Cardiac fibroblast (primary cell): ENCODE results near the gene TMEM119.
A peak's percentile ranks its signal among the peaks of the same experiment; 100 is the strongest.
"Not testable (repeated sequence)": the region's sequence is repeated elsewhere in the genome, so short reads cannot be mapped to it uniquely, and the experiment has no call there.

ENCODE experiments used
- DNase-seq, 2 donors: peaks; one replicate each; pipeline versions ENCODE4 v3.0.0 to v3.0.0-alpha.2; 2010; ENCODE audit warnings: low read depth in 2 of 2
- H3K4me3 ChIP-seq, 2 donors: replicated peaks in 1 of 2; 1 replicate in 1 of 2; 2 replicates in 1 of 2; pipeline ENCODE4 v1.5.1; 2011; ENCODE audit warnings: low read depth in 2 of 2, low read length in 2 of 2, mild to moderate bottlenecking in 2 of 2, moderate library complexity in 1 of 2
- TF ChIP-seq, protein P1 (sequence below): IDR thresholded peaks from one replicate; pipeline ENCODE4 v1.5.1; 2011; ENCODE audit warnings: low read depth, mild to moderate bottlenecking, low read length, inconsistent platforms

Gene TMEM119

DNA sequence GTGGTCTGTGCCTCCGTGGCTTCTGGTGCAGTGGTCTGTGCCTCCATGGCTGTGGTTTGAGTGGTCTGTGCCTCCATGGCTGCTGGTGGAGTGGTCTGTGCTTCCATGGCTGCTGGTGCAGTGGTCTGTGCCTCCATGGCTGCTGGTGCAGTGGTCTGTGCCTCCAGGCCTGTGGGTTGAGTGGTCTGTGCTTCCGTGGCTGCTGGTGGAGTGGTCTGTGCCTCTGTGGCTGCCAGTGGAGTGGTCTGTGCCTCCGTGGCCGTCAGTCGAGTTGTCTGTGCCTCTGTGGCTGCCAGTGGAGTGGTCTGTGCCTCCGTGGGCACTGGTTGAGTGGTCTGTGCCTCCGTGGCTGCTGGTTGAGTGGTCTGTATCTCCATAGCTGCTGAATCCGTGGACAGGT, 25.7 kb upstream of the TMEM119 start:
- DNase-seq, result no peak
- TF ChIP-seq, protein P1, sequence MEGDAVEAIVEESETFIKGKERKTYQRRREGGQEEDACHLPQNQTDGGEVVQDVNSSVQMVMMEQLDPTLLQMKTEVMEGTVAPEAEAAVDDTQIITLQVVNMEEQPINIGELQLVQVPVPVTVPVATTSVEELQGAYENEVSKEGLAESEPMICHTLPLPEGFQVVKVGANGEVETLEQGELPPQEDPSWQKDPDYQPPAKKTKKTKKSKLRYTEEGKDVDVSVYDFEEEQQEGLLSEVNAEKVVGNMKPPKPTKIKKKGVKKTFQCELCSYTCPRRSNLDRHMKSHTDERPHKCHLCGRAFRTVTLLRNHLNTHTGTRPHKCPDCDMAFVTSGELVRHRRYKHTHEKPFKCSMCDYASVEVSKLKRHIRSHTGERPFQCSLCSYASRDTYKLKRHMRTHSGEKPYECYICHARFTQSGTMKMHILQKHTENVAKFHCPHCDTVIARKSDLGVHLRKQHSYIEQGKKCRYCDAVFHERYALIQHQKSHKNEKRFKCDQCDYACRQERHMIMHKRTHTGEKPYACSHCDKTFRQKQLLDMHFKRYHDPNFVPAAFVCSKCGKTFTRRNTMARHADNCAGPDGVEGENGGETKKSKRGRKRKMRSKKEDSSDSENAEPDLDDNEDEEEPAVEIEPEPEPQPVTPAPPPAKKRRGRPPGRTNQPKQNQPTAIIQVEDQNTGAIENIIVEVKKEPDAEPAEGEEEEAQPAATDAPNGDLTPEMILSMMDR, result no peak
- no peak overlapping the region for H3K4me3 ChIP-seq

DNA sequence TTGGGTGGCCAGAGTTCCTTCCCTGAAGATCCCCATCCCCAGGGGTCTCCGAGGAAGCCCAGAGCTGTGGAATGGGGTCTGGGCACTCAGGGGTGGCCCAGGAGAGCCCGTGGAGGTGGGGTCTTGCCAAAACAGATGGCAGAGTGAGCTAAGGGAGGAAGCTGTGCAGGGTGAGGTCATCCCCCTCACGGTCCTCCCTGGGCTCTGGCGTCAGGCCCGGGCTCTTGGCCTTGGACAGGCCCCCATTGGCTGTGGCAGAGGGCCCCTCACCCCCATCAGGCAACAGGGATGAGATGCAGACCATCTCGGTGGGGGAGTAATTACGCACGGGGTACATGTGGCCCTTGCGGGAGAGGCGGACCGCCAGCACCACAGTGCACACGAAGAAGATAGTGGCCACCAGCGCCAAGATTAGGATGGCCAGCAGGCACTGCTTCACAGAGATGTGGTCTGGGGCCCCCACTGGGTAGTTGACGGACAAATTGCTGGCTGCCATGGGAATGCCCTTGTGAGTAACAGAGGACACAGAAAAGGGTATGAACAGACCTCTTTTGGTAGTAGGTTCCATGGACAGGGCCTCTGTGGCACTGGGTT, 25.1 kb upstream of the TMEM119 start:
- H3K4me3 ChIP-seq, result no peak overlapping the region
- TF ChIP-seq, protein P1, result no peak
- DNase-seq, result no peak

DNA sequence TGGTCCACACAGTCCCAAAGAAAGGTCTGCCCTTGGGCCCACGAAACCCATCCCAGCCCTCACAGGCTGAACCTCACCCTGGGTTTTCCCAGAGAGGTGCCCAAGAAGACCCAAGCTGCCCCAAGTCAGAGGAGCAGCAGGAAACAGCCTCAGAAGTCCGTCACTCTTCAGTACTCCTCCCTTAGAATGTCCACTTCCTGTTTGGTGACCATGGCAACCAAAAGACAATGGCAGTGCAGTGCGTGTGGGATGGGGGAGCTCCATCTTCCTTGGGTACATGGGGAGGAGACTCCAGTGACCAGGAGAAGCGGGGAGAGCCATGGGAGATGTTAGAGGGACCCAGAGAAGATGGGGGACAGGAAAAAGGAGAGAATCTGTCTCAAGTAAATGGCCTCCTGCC, 24.5 kb upstream of the TMEM119 start:
- TF ChIP-seq, protein P1, result no peak
- DNase-seq, result peak; percentile 85 to 88
- H3K4me3 ChIP-seq, result no peak overlapping the region

DNA sequence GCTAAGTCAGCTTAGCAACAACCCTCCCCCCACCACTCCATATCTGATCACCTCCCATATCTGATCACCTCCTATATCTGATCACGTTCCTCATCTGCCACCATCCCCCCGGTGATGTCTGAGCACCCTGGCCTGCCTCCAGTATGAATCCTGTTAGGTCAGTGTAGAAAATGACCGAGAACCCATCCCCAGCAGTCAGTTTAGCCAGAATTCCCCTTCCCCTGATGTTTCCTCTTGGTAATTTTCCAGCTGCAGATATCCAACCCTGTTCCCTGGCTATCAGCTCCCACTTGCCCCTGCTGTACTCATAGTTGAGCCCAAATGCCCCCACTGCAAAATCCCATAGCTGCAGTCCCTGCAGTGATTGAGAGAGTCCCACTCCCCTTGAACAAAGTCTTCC, 23.3 kb upstream of the TMEM119 start:
- TF ChIP-seq, protein P1, result no peak
- no peak overlapping the region for H3K4me3 ChIP-seq
- DNase-seq, result no peak

DNA sequence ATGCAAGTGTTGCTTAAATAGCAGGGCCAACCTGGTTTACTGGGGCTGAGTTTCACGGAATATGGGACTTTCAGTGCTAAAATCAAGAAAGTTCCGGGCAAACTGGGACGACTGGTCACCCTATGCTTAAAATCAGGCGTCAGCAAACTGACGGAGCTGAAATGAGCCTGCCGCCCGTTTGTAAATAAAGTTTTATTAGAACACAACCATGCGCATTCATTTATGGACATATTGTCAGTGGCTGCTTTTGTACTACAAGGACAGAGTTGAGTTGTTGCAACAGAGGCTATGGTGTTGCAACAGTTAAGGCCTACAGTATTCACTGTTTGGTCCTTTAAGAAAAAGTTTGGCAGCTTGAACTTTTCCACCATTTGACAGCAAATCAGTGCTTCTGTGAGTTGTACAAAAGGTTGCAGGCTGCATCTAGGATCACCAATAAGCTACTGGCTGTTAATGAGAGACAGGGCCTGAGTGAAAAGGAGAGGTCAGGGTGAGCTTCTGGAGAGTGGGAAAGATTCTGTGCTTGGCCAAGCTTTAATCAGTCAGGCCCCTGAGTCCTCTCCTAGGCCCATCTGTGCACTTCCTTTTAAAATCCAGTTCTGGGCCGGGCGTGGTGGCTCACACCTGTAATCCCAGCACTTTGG, 22.5 kb upstream of the TMEM119 start:
- no peak overlapping the region for H3K4me3 ChIP-seq
- DNase-seq, result peak; percentile 77 to 92
- TF ChIP-seq, protein P1, result no peak

DNA sequence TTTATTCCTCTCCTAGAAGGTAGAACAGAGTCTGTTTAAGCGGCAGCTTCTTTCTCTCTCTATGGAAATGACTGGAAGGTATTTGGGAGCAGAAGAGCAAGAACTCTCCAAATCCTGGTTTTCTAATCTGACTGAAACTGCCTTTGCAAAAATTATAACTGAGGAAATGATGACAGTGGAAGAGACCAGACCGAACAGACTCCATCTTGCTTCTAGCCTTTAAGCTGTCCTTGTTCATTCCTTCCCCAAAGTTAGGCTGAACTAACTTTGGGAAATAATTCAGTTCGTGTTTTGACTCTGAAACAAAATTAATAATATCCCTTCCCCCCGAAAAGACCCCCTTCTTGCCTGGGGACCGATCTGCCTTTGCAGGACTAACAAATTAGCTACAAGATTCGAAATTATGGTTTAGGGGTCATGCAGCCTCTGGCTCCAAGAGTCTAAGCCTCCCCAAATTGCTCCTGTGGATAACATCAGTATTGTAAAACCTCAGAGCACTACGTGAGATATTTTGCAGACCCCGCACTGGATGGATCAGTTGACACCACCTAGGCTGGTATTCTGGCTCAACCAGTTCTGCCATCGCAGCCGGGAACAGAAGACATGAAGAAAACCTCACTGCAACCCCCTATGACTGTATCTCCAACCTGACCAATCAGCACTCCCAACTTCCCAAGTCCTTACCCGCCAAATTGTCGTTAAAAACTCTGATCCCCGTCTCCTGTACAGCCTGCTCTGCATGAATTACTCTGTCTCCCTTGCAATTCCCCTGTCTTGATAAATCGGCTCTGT, 21.7 kb upstream of the TMEM119 start:
- TF ChIP-seq, protein P1, result no peak
- no peak for DNase-seq
- no peak overlapping the region for H3K4me3 ChIP-seq

DNA sequence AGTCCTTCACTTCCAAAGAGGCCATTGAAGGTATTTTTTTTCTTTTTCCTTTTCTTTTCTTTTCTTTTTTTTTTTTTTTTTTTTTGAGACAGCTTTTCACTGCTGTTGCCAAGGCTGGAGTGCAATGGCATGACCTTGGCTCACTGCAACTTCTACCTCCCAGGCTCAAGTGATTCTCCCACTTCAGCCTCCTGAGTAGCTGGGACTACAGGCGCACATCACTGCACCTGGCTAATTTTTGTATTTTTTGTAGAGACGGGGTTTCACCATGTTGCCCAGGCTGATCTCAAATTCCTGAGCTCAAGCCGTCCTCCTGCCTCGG, 21.0 kb upstream of the TMEM119 start:
- H3K4me3 ChIP-seq, DNase-seq: not testable (repeated sequence)
